HEK293 (cell line): ENCODE results near the gene STAMBPL1.
A peak's percentile ranks its signal among the peaks of the same experiment; 100 is the strongest.

Source experiments
- CTCF ChIA-PET: fragments of 350-600 bp; formaldehyde crosslinking; extraction: SDS; loops from one replicate; lab custom pipeline; 2021; ENCODE audit warnings: antibody characterized with exemption; lab: Yijun Ruan, JAX
- POLR2A ChIA-PET: fragments of 300-600 bp; formaldehyde crosslinking; extraction: SDS; loops from one replicate; lab custom pipeline; 2020; ENCODE audit warnings: antibody characterized with exemption, inconsistent platforms; lab: Yijun Ruan, JAX
- H3K27ac ChIP-seq: fragments of 200-500 bp; sonication (Bioruptor generic); 2 replicates; pipeline ENCODE4 v1.5.1; 2014; ENCODE audit warnings: low read depth, low read length, control low read depth, inconsistent platforms; ENCODE audit errors: extremely low read depth
- H3K36me3 ChIP-seq, 2 experiments: fragments of 200-500 bp in 1 of 2; sonication (Bioruptor generic) in 1 of 2; 1 replicate in 1 of 2; 2 replicates in 1 of 2; pipeline ENCODE4 v1.5.1; 2014 to 2017; ENCODE audit warnings: inconsistent platforms in 2 of 2, low read length in 2 of 2; ENCODE audit not compliant: control insufficient read depth in 2 of 2, insufficient read depth in 1 of 2
- H3K4me1 ChIP-seq: fragments of 200-500 bp; sonication (Bioruptor generic); 2 replicates; pipeline ENCODE4 v1.5.1; 2014; ENCODE audit warnings: mild to moderate bottlenecking, low read length, inconsistent platforms; ENCODE audit not compliant: control insufficient read depth, insufficient read depth
- H3K4me3 ChIP-seq: 2 replicates; pipeline ENCODE4 v1.5.1; 2011; ENCODE audit warnings: low read depth, mild to moderate bottlenecking, control low read depth, low read length, moderate library complexity
- H3K9me3 ChIP-seq: fragments of 200-500 bp; sonication (Bioruptor generic); 2 replicates; pipeline ENCODE4 v1.5.1; 2014; ENCODE audit warnings: low read depth, low read length, inconsistent platforms; ENCODE audit not compliant: control insufficient read depth, insufficient read depth
- EGR2 ChIP-seq: fragments of 450-650 bp; formaldehyde crosslinking; IDR thresholded peaks from 2 replicates; pipeline ENCODE4 v1.5.1; 2016; ENCODE audit warnings: low read depth, missing biosample characterization, missing genetic modification characterization
- GLIS2 ChIP-seq: fragments of 450-650 bp; formaldehyde crosslinking; IDR thresholded peaks from 2 replicates; pipeline ENCODE4 v1.5.1; 2016; ENCODE audit warnings: missing biosample characterization, missing genetic modification characterization
- KLF9 ChIP-seq: fragments of 450-650 bp; formaldehyde crosslinking; IDR thresholded peaks from 2 replicates; pipeline ENCODE4 v1.5.1; 2016; ENCODE audit warnings: missing biosample characterization, missing genetic modification characterization, low read depth
- OSR2 ChIP-seq: fragments of 450-650 bp; formaldehyde crosslinking; IDR thresholded peaks from 2 replicates; pipeline ENCODE4 v1.5.1; 2016; ENCODE audit warnings: missing biosample characterization, missing genetic modification characterization
- ZBTB20 ChIP-seq: fragments of 450-650 bp; formaldehyde crosslinking; IDR thresholded peaks from 2 replicates; pipeline ENCODE4 v1.5.1; 2016; ENCODE audit warnings: missing biosample characterization, missing genetic modification characterization
- ZBTB48 ChIP-seq: fragments of 450-650 bp; formaldehyde crosslinking; IDR thresholded peaks from 2 replicates; pipeline ENCODE4 v1.5.1; 2016; ENCODE audit warnings: missing biosample characterization, missing genetic modification characterization
- ZNF24 ChIP-seq: fragments of 450-650 bp; formaldehyde crosslinking; IDR thresholded peaks from 2 replicates; pipeline ENCODE4 v1.5.1; 2016; ENCODE audit warnings: missing biosample characterization, missing genetic modification characterization
- ZNF266 ChIP-seq: fragments of 450-650 bp; formaldehyde crosslinking; IDR thresholded peaks from 2 replicates; pipeline ENCODE4 v1.5.1; 2016; ENCODE audit warnings: missing biosample characterization, missing genetic modification characterization, low read depth
- ZNF311 ChIP-seq: fragments of 450-650 bp; formaldehyde crosslinking; IDR thresholded peaks from 2 replicates; pipeline ENCODE4 v1.5.1; 2017; ENCODE audit warnings: missing biosample characterization, missing genetic modification characterization, borderline replicate concordance
- ZNF335 ChIP-seq: fragments of 450-650 bp; formaldehyde crosslinking; conservative IDR thresholded peaks from 2 replicates; pipeline ENCODE4 v1.5.1; 2016; ENCODE audit warnings: missing biosample characterization, missing genetic modification characterization
- ZNF350 ChIP-seq: fragments of 450-650 bp; formaldehyde crosslinking; IDR thresholded peaks from 2 replicates; pipeline ENCODE4 v1.5.0; 2017; ENCODE audit warnings: missing biosample characterization, mild to moderate bottlenecking, missing genetic modification characterization
- ZNF404 ChIP-seq: fragments of 450-650 bp; formaldehyde crosslinking; IDR thresholded peaks from 2 replicates; pipeline ENCODE4 v1.5.1; 2017; ENCODE audit warnings: missing biosample characterization, missing genetic modification characterization
- ZNF660 ChIP-seq: fragments of 450-650 bp; IDR thresholded peaks from 2 replicates; pipeline ENCODE4 v1.5.1; 2018; ENCODE audit warnings: missing biosample characterization, mild to moderate bottlenecking, missing genetic modification characterization
- ZNF76 ChIP-seq: fragments of 450-650 bp; formaldehyde crosslinking; IDR thresholded peaks from 2 replicates; pipeline ENCODE4; 2016; ENCODE audit warnings: low read depth, missing biosample characterization, missing genetic modification characterization, borderline replicate concordance
- ZNF837 ChIP-seq: fragments of 450-650 bp; formaldehyde crosslinking; IDR thresholded peaks from 2 replicates; pipeline ENCODE4 v1.5.1; 2016; ENCODE audit warnings: missing biosample characterization, missing genetic modification characterization
- TF ChIP-seq, protein P1 (sequence below): fragments of 450-650 bp; IDR thresholded peaks from 2 replicates; pipeline ENCODE4 v1.5.1; 2018; ENCODE audit warnings: missing biosample characterization, missing genetic modification characterization
- TF ChIP-seq, protein P2 (sequence below): fragments of 450-650 bp; IDR thresholded peaks from 2 replicates; pipeline ENCODE4 v1.5.1; 2018; ENCODE audit warnings: missing biosample characterization, mild to moderate bottlenecking, missing genetic modification characterization
- TF ChIP-seq, protein P3 (sequence below): fragments of 450-650 bp; formaldehyde crosslinking; conservative IDR thresholded peaks from 2 replicates; pipeline ENCODE4 v1.5.1; 2016; ENCODE audit warnings: low read depth, missing biosample characterization, missing genetic modification characterization
- TF ChIP-seq, protein P4 (sequence below): fragments of 450-650 bp; formaldehyde crosslinking; IDR thresholded peaks from 2 replicates; pipeline ENCODE4 v1.5.1; 2016; ENCODE audit warnings: missing biosample characterization, missing genetic modification characterization
- TF ChIP-seq, protein P5 (sequence below): fragments of 450-650 bp; formaldehyde crosslinking; IDR thresholded peaks from 2 replicates; pipeline ENCODE4 v1.5.1; 2016; ENCODE audit warnings: missing biosample characterization, missing genetic modification characterization

Gene STAMBPL1

DNA sequence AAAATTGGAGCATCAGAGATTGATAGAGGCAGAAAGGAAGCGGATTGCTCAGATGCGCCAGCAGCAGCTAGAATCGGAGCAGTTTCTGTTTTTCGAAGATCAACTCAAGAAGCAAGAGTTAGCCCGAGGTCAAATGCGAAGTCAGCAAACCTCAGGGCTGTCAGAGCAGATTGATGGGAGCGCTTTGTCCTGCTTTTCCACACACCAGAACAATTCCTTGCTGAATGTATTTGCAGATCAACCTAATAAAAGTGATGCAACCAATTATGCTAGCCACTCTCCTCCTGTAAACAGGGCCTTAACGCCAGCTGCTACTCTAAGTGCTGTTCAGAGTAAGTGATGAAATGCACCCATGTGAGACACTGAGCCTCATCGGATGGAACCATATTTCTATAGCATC, 33.1 kb downstream of the STAMBPL1 start:
- ChIA-PET POLR2A (no interaction called here), CTCF (interaction anchor here (0.6 to 0.7 kb wide), 2 partner anchors 19 to 222 kb away, joined by 3 to 8 read pairs; no protein-coding TSS in a partner anchor)
- Histone ChIP-seq H3K4me1 (no peaks in the 10 kb centered on the region), H3K4me3 (no peak overlapping the region), H3K27ac (no peak overlapping the region), H3K36me3 (no peaks in the 10 kb centered on the region; a peak in 1 of 3 replicates), H3K9me3 (no peaks in the 10 kb centered on the region)
- TF ChIP-seq, protein P1, sequence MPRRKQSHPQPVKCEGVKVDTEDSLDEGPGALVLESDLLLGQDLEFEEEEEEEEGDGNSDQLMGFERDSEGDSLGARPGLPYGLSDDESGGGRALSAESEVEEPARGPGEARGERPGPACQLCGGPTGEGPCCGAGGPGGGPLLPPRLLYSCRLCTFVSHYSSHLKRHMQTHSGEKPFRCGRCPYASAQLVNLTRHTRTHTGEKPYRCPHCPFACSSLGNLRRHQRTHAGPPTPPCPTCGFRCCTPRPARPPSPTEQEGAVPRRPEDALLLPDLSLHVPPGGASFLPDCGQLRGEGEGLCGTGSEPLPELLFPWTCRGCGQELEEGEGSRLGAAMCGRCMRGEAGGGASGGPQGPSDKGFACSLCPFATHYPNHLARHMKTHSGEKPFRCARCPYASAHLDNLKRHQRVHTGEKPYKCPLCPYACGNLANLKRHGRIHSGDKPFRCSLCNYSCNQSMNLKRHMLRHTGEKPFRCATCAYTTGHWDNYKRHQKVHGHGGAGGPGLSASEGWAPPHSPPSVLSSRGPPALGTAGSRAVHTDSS, result no peak
- TF ChIP-seq ZNF335 (tag by site-specific recombination) (no peak), ZNF350 (no peak)
- TF ChIP-seq, protein P2, sequence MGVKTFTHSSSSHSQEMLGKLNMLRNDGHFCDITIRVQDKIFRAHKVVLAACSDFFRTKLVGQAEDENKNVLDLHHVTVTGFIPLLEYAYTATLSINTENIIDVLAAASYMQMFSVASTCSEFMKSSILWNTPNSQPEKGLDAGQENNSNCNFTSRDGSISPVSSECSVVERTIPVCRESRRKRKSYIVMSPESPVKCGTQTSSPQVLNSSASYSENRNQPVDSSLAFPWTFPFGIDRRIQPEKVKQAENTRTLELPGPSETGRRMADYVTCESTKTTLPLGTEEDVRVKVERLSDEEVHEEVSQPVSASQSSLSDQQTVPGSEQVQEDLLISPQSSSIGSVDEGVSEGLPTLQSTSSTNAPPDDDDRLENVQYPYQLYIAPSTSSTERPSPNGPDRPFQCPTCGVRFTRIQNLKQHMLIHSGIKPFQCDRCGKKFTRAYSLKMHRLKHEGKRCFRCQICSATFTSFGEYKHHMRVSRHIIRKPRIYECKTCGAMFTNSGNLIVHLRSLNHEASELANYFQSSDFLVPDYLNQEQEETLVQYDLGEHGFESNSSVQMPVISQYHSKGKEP (tag by site-specific recombination), result peak; percentile 32; the same call in 1 of the 2 replicates

DNA sequence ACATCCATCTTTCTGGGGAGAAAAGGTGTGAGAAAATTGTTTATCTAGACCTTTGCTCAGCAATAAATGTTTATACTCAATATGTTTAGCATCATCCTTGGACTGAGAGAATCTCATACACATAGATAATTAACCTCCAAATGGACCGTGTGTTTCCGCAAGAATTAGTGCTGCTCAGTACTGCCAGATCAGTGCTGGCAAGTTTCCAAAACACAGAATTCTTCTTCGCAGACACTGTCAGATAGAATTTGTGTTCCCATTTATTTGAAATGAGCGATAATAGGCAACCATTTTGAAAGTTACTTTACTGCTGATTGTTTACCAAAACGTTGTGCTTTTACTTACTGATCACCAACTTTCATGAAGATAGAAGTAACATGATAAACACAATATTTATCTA, 33.7 kb downstream of the STAMBPL1 start:
- H3K27ac ChIP-seq, result no peak overlapping the region
- H3K4me3 ChIP-seq, result no peak overlapping the region
- H3K9me3 ChIP-seq, result no peaks in the 10 kb centered on the region
- no peaks in the 10 kb centered on the region for H3K4me1 ChIP-seq
- H3K36me3 ChIP-seq, result no peaks in the 10 kb centered on the region; a peak in 1 of 3 replicates
- CTCF ChIA-PET, result no interaction called here
- TF ChIP-seq ZNF76 (no peak), ZNF266 (no peak), ZBTB48 (tag by site-specific recombination) (no peak), GLIS2 (no peak), ZNF404 (tag by site-specific recombination) (no peak), KLF9 (tag by site-specific recombination) (no peak), EGR2 (no peak), ZNF24 (no peak), ZNF660 (tag by site-specific recombination) (no peak), ZNF837 (no peak), ZBTB20 (tag by site-specific recombination) (no peak), OSR2 (tag by site-specific recombination) (no peak), ZNF311 (tag by site-specific recombination) (no peak)
- TF ChIP-seq, protein P3, sequence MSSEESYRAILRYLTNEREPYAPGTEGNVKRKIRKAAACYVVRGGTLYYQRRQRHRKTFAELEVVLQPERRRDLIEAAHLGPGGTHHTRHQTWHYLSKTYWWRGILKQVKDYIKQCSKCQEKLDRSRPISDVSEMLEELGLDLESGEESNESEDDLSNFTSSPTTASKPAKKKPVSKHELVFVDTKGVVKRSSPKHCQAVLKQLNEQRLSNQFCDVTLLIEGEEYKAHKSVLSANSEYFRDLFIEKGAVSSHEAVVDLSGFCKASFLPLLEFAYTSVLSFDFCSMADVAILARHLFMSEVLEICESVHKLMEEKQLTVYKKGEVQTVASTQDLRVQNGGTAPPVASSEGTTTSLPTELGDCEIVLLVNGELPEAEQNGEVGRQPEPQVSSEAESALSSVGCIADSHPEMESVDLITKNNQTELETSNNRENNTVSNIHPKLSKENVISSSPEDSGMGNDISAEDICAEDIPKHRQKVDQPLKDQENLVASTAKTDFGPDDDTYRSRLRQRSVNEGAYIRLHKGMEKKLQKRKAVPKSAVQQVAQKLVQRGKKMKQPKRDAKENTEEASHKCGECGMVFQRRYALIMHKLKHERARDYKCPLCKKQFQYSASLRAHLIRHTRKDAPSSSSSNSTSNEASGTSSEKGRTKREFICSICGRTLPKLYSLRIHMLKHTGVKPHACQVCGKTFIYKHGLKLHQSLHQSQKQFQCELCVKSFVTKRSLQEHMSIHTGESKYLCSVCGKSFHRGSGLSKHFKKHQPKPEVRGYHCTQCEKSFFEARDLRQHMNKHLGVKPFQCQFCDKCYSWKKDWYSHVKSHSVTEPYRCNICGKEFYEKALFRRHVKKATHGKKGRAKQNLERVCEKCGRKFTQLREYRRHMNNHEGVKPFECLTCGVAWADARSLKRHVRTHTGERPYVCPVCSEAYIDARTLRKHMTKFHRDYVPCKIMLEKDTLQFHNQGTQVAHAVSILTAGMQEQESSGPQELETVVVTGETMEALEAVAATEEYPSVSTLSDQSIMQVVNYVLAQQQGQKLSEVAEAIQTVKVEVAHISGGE, result no peak
- TF ChIP-seq, protein P4, sequence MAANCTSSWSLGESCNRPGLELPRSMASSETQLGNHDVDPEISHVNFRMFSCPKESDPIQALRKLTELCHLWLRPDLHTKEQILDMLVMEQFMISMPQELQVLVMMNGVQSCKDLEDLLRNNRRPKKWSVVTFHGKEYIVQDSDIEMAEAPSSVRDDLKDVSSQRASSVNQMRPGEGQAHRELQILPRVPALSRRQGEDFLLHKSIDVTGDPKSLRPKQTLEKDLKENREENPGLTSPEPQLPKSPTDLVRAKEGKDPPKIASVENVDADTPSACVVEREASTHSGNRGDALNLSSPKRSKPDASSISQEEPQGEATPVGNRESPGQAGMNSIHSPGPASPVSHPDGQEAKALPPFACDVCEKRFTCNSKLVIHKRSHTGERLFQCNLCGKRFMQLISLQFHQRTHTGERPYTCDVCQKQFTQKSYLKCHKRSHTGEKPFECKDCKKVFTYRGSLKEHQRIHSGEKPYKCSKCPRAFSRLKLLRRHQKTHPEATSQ, result no peak
- TF ChIP-seq, protein P5, sequence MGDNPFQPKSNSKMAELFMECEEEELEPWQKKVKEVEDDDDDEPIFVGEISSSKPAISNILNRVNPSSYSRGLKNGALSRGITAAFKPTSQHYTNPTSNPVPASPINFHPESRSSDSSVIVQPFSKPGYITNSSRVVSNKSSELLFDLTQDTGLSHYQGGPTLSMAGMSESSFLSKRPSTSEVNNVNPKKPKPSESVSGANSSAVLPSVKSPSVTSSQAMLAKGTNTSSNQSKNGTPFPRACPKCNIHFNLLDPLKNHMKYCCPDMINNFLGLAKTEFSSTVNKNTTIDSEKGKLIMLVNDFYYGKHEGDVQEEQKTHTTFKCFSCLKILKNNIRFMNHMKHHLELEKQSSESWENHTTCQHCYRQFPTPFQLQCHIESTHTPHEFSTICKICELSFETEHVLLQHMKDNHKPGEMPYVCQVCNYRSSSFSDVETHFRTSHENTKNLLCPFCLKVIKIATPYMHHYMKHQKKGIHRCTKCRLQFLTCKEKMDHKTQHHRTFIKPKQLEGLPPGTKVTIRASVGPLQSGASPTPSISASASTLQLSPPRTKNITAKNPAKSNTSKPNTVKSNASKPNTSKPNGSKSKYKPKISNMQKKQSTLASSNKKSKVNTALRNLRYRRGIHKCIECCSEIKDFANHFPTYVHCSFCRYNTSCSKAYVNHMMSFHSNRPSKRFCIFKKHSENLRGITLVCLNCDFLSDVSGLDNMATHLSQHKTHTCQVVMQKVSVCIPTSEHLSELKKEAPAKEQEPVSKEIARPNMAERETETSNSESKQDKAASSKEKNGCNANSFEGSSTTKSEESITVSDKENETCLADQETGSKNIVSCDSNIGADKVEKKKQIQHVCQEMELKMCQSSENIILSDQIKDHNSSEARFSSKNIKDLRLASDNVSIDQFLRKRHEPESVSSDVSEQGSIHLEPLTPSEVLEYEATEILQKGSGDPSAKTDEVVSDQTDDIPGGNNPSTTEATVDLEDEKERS (tag by site-specific recombination), result no peak
- POLR2A ChIA-PET, result no interaction called here
